ENCODE data around the gene SUFU.

DNA sequence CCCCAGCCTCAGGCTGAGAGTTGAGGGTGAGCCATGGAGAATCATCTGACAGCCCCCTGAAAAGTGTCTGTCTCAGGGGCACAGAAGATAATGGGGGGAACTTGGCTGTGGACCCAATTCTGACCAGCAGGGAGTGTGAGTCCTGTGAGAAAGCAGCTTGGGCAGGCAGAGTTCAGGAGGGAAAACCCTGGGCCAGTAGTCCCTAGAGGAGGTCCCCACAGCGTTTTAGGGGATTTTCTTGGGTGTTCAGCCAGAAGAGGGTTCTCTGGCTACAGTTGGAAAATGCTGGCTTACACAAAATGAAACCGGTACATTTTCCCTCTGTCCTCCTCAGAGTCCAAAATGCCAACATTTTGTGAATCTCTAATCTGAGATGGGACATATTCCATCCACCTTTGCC lies 104.7 kb downstream of the SUFU start:
- TF ChIP-seq, protein P1, sequence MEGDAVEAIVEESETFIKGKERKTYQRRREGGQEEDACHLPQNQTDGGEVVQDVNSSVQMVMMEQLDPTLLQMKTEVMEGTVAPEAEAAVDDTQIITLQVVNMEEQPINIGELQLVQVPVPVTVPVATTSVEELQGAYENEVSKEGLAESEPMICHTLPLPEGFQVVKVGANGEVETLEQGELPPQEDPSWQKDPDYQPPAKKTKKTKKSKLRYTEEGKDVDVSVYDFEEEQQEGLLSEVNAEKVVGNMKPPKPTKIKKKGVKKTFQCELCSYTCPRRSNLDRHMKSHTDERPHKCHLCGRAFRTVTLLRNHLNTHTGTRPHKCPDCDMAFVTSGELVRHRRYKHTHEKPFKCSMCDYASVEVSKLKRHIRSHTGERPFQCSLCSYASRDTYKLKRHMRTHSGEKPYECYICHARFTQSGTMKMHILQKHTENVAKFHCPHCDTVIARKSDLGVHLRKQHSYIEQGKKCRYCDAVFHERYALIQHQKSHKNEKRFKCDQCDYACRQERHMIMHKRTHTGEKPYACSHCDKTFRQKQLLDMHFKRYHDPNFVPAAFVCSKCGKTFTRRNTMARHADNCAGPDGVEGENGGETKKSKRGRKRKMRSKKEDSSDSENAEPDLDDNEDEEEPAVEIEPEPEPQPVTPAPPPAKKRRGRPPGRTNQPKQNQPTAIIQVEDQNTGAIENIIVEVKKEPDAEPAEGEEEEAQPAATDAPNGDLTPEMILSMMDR (IDR thresholded peaks at IDR 0.05; ENCODE audit: borderline replicate concordance, extremely low read depth, low read length, poor library complexity, severe bottlenecking): no peak
- TF ChIP-seq EZH2 (IDR thresholded peaks at IDR 0.05; ENCODE audit: borderline replicate concordance, low read depth, low read length, severe bottlenecking): no peak
